Testis (tissue), 2 donors: ENCODE results near the gene CDK5RAP2.

Source experiments
- CTCF ChIP-seq, 3 experiments: fragments of 450-650 bp in 2 of 3; fragments of 200-600 bp in 1 of 3; sonication (generic) in 1 of 3; IDR thresholded peaks; one replicate each; pipeline ENCODE4 v1.5.1; 2016 to 2019; ENCODE audit warnings: antibody characterized with exemption in 3 of 3, mild to moderate bottlenecking in 2 of 3, moderate library complexity in 1 of 3
- POLR2A ChIP-seq: fragments of 450-650 bp; IDR thresholded peaks from one replicate; pipeline ENCODE4 v1.6.1; 2017; ENCODE audit warnings: antibody characterized with exemption, mild to moderate bottlenecking, moderate library complexity

DNA sequence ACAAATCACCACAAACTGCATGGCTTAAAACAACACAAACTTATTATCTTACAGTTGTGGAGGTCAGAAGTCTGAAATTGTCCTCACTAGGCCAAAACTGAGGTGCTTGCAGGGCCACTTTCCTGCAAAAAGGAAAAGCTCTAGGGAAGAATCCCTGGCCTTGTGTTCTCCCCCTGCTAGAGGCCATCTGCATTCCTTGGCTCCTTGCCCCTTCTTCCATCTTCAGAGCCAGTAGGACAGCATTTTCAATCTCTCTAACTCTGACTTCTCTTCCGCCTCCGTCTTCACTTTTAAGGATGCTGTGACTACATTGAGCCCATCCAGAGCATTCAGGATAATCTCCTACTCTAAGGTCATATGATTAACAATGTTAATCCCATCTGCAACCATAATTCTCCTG, 236.6 kb downstream of the CDK5RAP2 start:
- no peak for TF ChIP-seq CTCF (IDR thresholded peaks at IDR 0.05)
- TF ChIP-seq POLR2A = no peak
